Panc1 (cell line): Measurements from ENCODE around the gene ATP13A4. TPM values are rescaled to one million over a fixed set of nuclear protein-coding genes. Genes with fewer than 3 reads are reported as not detected.

Experiments
- ATAC-seq: fragments of 200-7000 bp; cut with Tn5 transposase; 2 replicates; pipeline ENCODE4 v1.9.1; 2020; ENCODE audit warnings: mild to moderate bottlenecking, moderate library complexity
- BruUV-seq: library from RNA; stranded (reverse); fragments of 400-500 nt; replicated peaks from 2 replicates; lab custom pipeline; 2021; lab: Mats Ljungman, UMichigan
- CTCF ChIA-PET: fragments of 300-600 bp; sonication (Branson Sonifier 250); formaldehyde crosslinking; loops from one replicate; lab custom pipeline; 2022; ENCODE audit warnings: antibody characterized with exemption; lab: Charles Lee
- POLR2A ChIA-PET: fragments of 300-600 bp; sonication (Branson Sonifier 250); formaldehyde crosslinking; loops from one replicate; lab custom pipeline; 2022; ENCODE audit warnings: antibody characterized with exemption; lab: Charles Lee
- DNase-seq: peaks from one replicate; pipeline ENCODE4 v3.0.0-alpha.2; 2010; ENCODE audit warnings: low read depth, low spot score
- H3K27ac ChIP-seq: 2 replicates; pipeline ENCODE4 v1.5.1; 2011; ENCODE audit warnings: mild to moderate bottlenecking, low read length, inconsistent platforms
- H3K27me3 ChIP-seq: fragments of 200-500 bp; sonication (Bioruptor generic); 2 replicates; pipeline ENCODE4 v1.6.0; 2014; ENCODE audit warnings: low read length, inconsistent platforms; ENCODE audit not compliant: control insufficient read depth, insufficient read depth
- H3K36me3 ChIP-seq: fragments of 200-500 bp; sonication (Bioruptor generic); 2 replicates; pipeline ENCODE4 v1.5.1; 2014; ENCODE audit warnings: inconsistent platforms, mild to moderate bottlenecking, low read length, moderate library complexity; ENCODE audit not compliant: control insufficient read depth, insufficient read depth
- H3K4me1 ChIP-seq: 2 replicates; pipeline ENCODE4 v1.5.1; 2011; ENCODE audit warnings: inconsistent platforms, mild to moderate bottlenecking, low read length, moderate library complexity; ENCODE audit not compliant: control insufficient read depth, insufficient read depth
- H3K4me3 ChIP-seq, 2 experiments: 2 replicates each; pipeline ENCODE4 v1.5.1; 2011 to 2012; ENCODE audit warnings: low read depth in 2 of 2, low read length in 2 of 2, mild to moderate bottlenecking in 2 of 2, inconsistent platforms in 1 of 2, moderate library complexity in 1 of 2
- H3K9me3 ChIP-seq: fragments of 200-500 bp; sonication (Bioruptor generic); 2 replicates; pipeline ENCODE4 v1.5.1; 2014; ENCODE audit warnings: low read depth, mild to moderate bottlenecking, inconsistent platforms, low read length, moderate library complexity; ENCODE audit not compliant: control insufficient read depth, insufficient read depth
- CTCF ChIP-seq: fragments of 450-650 bp; IDR thresholded peaks from 2 replicates; pipeline ENCODE4 v1.5.1; 2017; ENCODE audit warnings: mild to moderate bottlenecking
- POLR2AphosphoS5 ChIP-seq: IDR thresholded peaks from 2 replicates; pipeline ENCODE4 v1.6.1; 2012; ENCODE audit warnings: mild to moderate bottlenecking, low read depth, low read length, moderate library complexity
- REST ChIP-seq, 2 experiments: IDR thresholded peaks; 2 replicates each; pipeline ENCODE4 v1.6.1; 2011 to 2012; ENCODE audit warnings: low read depth in 2 of 2, control low read depth in 1 of 2, low read length in 1 of 2, mild to moderate bottlenecking in 1 of 2, moderate library complexity in 1 of 2; ENCODE audit not compliant: insufficient read depth in 1 of 2
- SIN3A ChIP-seq: IDR thresholded peaks from 2 replicates; pipeline ENCODE4 v1.6.1; 2012; ENCODE audit warnings: low read depth, mild to moderate bottlenecking, low read length, moderate library complexity, borderline replicate concordance; ENCODE audit not compliant: insufficient read depth
- TCF7L2 ChIP-seq: IDR thresholded peaks from 2 replicates; pipeline ENCODE4 v1.6.1; 2011; ENCODE audit warnings: mild to moderate bottlenecking, low read depth, low read length, inconsistent platforms
- in situ Hi-C: cut with HindIII; loops from 2 replicates; pipeline ENCODE4 v1.10.0; 2016; ENCODE audit warnings: low sequenced_read_pairs, low pct_unique_long_range_greater_than_20kb
- intact Hi-C: fragments of 100-400 bp; cut with micrococcal nuclease; formaldehyde crosslinking; loops from one replicate; pipeline ENCODE4 v1.10.0; 2022; ENCODE audit not compliant: unreplicated experiment
- total RNA-seq: library from RNA; stranded (reverse); gene quantifications from one replicate; pipeline ENCODE4 v1.2.1, GENCODE V29; 2021; ENCODE audit not compliant: unreplicated experiment

The ATP13A4 gene
- total RNA-seq, 1 experiment from 2014 or later, result not detected

- in situ Hi-C loops (no loop called here), intact Hi-C loops (no loop called here)
- H3K27me3 ChIP-seq, result peaks cover 3% of the 10 kb centered on the region; the same call in 1 of the 2 replicates
- POLR2A ChIA-PET, result no interaction called here
- H3K4me1 ChIP-seq, result no peaks in the 10 kb centered on the region
- no peak overlapping the region for H3K4me3 ChIP-seq
- ATAC-seq, result no peak
- no TSS peak for BruUV-seq
- CTCF ChIA-PET, result no interaction called here
- TF ChIP-seq POLR2AphosphoS5 (no peak), REST (IDR thresholded peaks at IDR 0.05; ENCODE audit: insufficient read depth in 1 of 2, low read depth in 2 of 2, low read length in 1 of 2) (no peak), CTCF (no peak), SIN3A (no peak), TCF7L2 (no peak)
- H3K9me3 ChIP-seq, result no peaks in the 10 kb centered on the region
- H3K36me3 ChIP-seq, result no peaks in the 10 kb centered on the region
- no peak overlapping the region for H3K27ac ChIP-seq
- no peak for DNase-seq
These were observed 4.4 kb upstream of the ATP13A4 start for GRCh38 chr3:193559100-193559499.

- H3K4me1 ChIP-seq, result no peaks in the 10 kb centered on the region
- H3K36me3 ChIP-seq, result no peaks in the 10 kb centered on the region
- DNase-seq (no peak), ATAC-seq (no peak)
- H3K9me3 ChIP-seq, result no peaks in the 10 kb centered on the region
- no TSS peak for BruUV-seq
- no peak for TF ChIP-seq SIN3A
- no peak for TF ChIP-seq POLR2AphosphoS5
- TF ChIP-seq TCF7L2, result no peak
- no peak for TF ChIP-seq REST (IDR thresholded peaks at IDR 0.05; ENCODE audit: insufficient read depth in 1 of 2, low read depth in 2 of 2, low read length in 1 of 2)
- TF ChIP-seq CTCF, result no peak
- no peak overlapping the region for H3K27ac ChIP-seq
- in situ Hi-C loops (no loop called here), intact Hi-C loops (no loop called here)
- POLR2A ChIA-PET, result no interaction called here
- CTCF ChIA-PET, result no interaction called here
- H3K4me3 ChIP-seq, result no peak overlapping the region
- peaks cover 10% of the 10 kb centered on the region for H3K27me3 ChIP-seq
These were observed 2.1 kb upstream of the ATP13A4 start for GRCh38 chr3:193556841-193557240.
